Prostate gland (tissue), 2 donors: ENCODE results near the gene MRE11.

Experiments
- CTCF ChIP-seq, 4 experiments: fragments of 200-600 bp in 2 of 4; fragments of 450-650 bp in 2 of 4; sonication (generic) in 2 of 4; IDR thresholded peaks; 1 replicate in 3 of 4; 2 replicates in 1 of 4; pipeline ENCODE4 v1.5.1; 2016 to 2019; ENCODE audit warnings: antibody characterized with exemption in 4 of 4, mild to moderate bottlenecking in 2 of 4, moderate library complexity in 2 of 4
- POLR2A ChIP-seq: fragments of 450-650 bp; IDR thresholded peaks from one replicate; pipeline ENCODE4 v1.6.1; 2016; ENCODE audit warnings: antibody characterized with exemption, mild to moderate bottlenecking
- POLR2AphosphoS5 ChIP-seq: sonication (generic); formaldehyde crosslinking; IDR thresholded peaks from one replicate; pipeline ENCODE4 v1.6.1; 2017; ENCODE audit warnings: antibody characterized with exemption

GRCh38 chr11:94398101-94398500 is 95.5 kb downstream of the MRE11 start:
- TF ChIP-seq CTCF (IDR thresholded peaks at IDR 0.05) (no peak), POLR2A (no peak), POLR2AphosphoS5 (no peak)
